Muscle of leg (tissue), 11 donors: ENCODE measurements around the gene PRDM16. TPM values are rescaled to one million over a fixed set of nuclear protein-coding genes. Genes with fewer than 3 reads are reported as not detected.

ENCODE experiments used
- DNase-seq: peaks from one replicate; pipeline ENCODE4 v3.0.0; 2013
- H3K27ac ChIP-seq: one replicate; pipeline ENCODE4 v1.5.1; 2013; ENCODE audit warnings: mild to moderate bottlenecking, low read length, control low read depth
- H3K27me3 ChIP-seq: one replicate; pipeline ENCODE4 v1.6.1; 2013; ENCODE audit warnings: low read length; ENCODE audit not compliant: control insufficient read depth, insufficient read depth
- H3K36me3 ChIP-seq: one replicate; pipeline ENCODE4 v1.6.1; 2013; ENCODE audit warnings: low read length; ENCODE audit not compliant: control insufficient read depth, insufficient read depth
- H3K4me1 ChIP-seq: one replicate; pipeline ENCODE4 v1.6.1; 2013; ENCODE audit warnings: low read length; ENCODE audit not compliant: control insufficient read depth, insufficient read depth
- H3K4me3 ChIP-seq: one replicate; pipeline ENCODE4 v1.5.1; 2013; ENCODE audit warnings: low read length, control low read depth
- H3K9me3 ChIP-seq: replicated peaks from 2 replicates; pipeline ENCODE4 v1.6.1; 2013; ENCODE audit warnings: low read depth, low read length; ENCODE audit not compliant: control insufficient read depth
- WGBS: methylation state at CpG from one replicate; pipeline ENCODE4 v1.1.5; 2013; ENCODE audit warnings: missing lambda C conversion rate; ENCODE audit not compliant: insufficient coverage; 5-methylcytosine and 5-hydroxymethylcytosine counted together
- polyA plus RNA-seq, 8 donors: library from polyadenylated mRNA; unstranded; fragments of 120-200 nt; gene quantifications; one replicate each; pipeline versions ENCODE4 v1.2.1 to v1.2.3, GENCODE V29; 2013; ENCODE audit warnings: inconsistent platforms in 1 of 8, low replicate concordance in 1 of 8; ENCODE audit not compliant: insufficient read length in 8 of 8, insufficient read depth in 1 of 8
- total RNA-seq: library from RNA; stranded (reverse); fragments of 120-200 nt; gene quantifications from one replicate; pipeline ENCODE4 v1.2.4, GENCODE V29; 2013

PRDM16 gene
- total and polyA plus RNA-seq, 9 donors = 0.43 to 1.9 (median 0.95) TPM

DNA sequence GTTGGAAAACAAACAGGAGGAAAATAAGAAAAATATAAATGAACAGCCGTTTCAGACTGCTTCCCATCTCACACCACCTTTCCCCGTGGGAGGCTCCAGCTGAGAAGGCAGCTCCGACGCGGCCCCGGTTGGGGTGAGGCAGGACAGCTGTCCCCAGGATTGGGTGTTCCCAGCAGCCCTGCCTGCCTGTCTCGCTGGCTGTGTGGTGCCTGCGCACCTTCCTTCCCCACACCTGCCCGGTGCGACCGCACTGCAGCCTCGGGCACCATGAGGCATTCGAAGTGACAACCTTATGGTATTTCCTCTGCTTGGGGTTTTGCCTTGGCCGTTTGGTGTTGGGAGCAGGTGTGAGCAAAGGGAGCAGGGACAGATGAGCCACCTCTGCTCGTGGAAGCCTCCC is 161.6 kb downstream of the PRDM16 start:
- Histone ChIP-seq H3K9me3 (no peaks in the 10 kb centered on the region), H3K27me3 (peaks cover 71% of the 10 kb centered on the region), H3K36me3 (no peaks in the 10 kb centered on the region), H3K27ac (no peak overlapping the region), H3K4me3 (no peak overlapping the region), H3K4me1 (peaks cover 17% of the 10 kb centered on the region)
- no peak for DNase-seq
- WGBS = 66% methylated on average over 7 of the region's 15 CpGs

DNA sequence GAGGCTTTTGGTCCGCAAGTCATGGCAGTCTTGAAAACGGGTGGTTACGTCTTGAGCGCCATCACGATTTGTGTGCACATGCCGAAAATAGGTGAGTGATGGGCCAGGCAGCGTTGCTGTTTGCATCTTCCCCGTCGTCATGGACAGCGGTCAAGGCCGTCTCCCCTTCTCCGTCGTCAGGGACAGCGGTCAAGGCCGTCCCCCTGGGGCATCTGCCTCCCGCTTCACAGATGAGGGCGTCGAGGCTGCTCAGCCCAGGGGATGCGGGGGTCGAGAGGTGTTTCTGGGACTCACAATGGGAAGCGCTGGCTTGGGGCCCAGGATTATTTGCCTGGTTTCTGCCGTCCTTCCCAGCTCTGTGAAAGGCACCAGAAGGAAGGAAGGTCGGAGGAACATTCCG is 162.2 kb downstream of the PRDM16 start:
- WGBS = 78% methylated on average over 20 of the region's 24 CpGs
- Histone ChIP-seq H3K4me3 (no peak overlapping the region), H3K9me3 (no peaks in the 10 kb centered on the region), H3K27ac (no peak overlapping the region), H3K36me3 (no peaks in the 10 kb centered on the region), H3K27me3 (peaks cover 64% of the 10 kb centered on the region), H3K4me1 (peaks cover 17% of the 10 kb centered on the region)
- no peak for DNase-seq

GRCh38 chr1:3231826-3232225 is 162.8 kb downstream of the PRDM16 start:
- H3K27me3 ChIP-seq = peaks cover 59% of the 10 kb centered on the region

DNA sequence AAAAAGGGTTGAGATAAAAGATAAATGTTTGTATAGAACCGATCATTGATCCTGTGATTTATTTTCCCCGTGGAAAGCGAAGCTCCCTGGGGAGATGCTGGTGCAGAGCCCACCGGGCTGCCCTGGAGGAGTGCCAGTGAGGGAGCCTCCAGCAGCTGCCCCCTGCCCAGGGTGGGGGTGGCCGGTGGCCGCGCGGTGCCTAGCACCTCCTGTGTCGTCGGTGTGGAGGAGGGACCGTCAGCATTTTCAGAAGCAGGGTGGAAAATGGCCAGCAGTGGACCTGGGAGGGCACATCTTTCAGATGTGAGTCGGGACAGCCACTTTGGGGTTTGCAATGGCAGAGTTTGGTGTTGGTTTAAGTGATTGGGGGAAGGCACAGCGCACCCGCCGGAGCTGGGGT is 164.0 kb downstream of the PRDM16 start:
- Histone ChIP-seq H3K27me3 (peaks cover 47% of the 10 kb centered on the region), H3K9me3 (no peaks in the 10 kb centered on the region), H3K27ac (no peak overlapping the region), H3K36me3 (no peaks in the 10 kb centered on the region), H3K4me1 (peaks cover 20% of the 10 kb centered on the region), H3K4me3 (no peak overlapping the region)
- no peak for DNase-seq
- 82% methylated on average over 8 of the region's 15 CpGs for WGBS

More at GRCh38 chr1:3231826-3232225, 162.8 kb downstream of the PRDM16 start:
- Histone ChIP-seq H3K36me3 (no peaks in the 10 kb centered on the region), H3K4me1 (peaks cover 17% of the 10 kb centered on the region), H3K4me3 (no peak overlapping the region), H3K9me3 (no peaks in the 10 kb centered on the region), H3K27ac (no peak overlapping the region)
- WGBS = 41% methylated on average over 6 of the region's 16 CpGs
- peak; percentile 46 for DNase-seq

- WGBS = 57% methylated on average over 1 of the region's 8 CpGs
Measured at GRCh38 chr1:3233551-3233950, 164.5 kb downstream of the PRDM16 start.

DNA sequence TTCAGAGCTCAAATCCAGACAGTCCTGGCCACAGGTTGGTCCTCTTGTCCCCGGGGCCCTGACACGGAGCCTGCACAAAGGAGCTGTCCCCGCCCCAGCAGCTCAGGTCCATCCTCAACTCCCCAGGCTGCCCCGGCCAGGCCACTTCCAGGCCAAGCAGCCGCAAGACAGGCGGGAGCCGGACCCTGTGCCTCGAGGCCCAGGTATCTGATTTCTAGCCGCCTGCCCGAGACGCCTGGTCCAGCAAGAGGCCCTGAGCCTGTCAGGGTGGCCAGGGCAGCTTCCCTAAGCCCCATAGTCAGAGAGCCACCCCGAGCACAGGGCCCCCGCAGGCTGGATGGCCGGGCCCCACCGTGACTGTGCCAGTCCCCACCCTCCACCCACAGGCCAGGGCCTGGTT is 165.3 kb downstream of the PRDM16 start:
- WGBS = 78% methylated on average over 11 of the region's 15 CpGs

More at GRCh38 chr1:3233551-3233950, 164.5 kb downstream of the PRDM16 start:
- no peaks in the 10 kb centered on the region for H3K9me3 ChIP-seq
- H3K27me3 ChIP-seq = peaks cover 42% of the 10 kb centered on the region
- H3K36me3 ChIP-seq = no peaks in the 10 kb centered on the region
- H3K4me3 ChIP-seq = no peak overlapping the region
- H3K27ac ChIP-seq = no peak overlapping the region
- peaks cover 22% of the 10 kb centered on the region for H3K4me1 ChIP-seq
- DNase-seq = no peak

GRCh38 chr1:3234956-3235355 is 166.0 kb downstream of the PRDM16 start:
- H3K9me3 ChIP-seq = no peaks in the 10 kb centered on the region
- peaks cover 22% of the 10 kb centered on the region for H3K4me1 ChIP-seq
- WGBS = 90% methylated on average over 11 of the region's 14 CpGs
- no peak overlapping the region for H3K27ac ChIP-seq
- no peaks in the 10 kb centered on the region for H3K36me3 ChIP-seq
- H3K4me3 ChIP-seq = no peak overlapping the region
- DNase-seq = no peak
- H3K27me3 ChIP-seq = peaks cover 28% of the 10 kb centered on the region

More for the DNA sequence above, 165.3 kb downstream of the PRDM16 start:
- Histone ChIP-seq H3K4me3 (no peak overlapping the region), H3K4me1 (peaks cover 22% of the 10 kb centered on the region), H3K36me3 (no peaks in the 10 kb centered on the region), H3K9me3 (no peaks in the 10 kb centered on the region), H3K27me3 (peaks cover 35% of the 10 kb centered on the region), H3K27ac (no peak overlapping the region)
- DNase-seq = no peak

GRCh38 chr1:3235496-3235895 is 166.5 kb downstream of the PRDM16 start:
- H3K27me3 ChIP-seq = peaks cover 30% of the 10 kb centered on the region
- DNase-seq = no peak
- no peak overlapping the region for H3K27ac ChIP-seq
- H3K36me3 ChIP-seq = no peaks in the 10 kb centered on the region
- H3K4me3 ChIP-seq = no peak overlapping the region
- H3K4me1 ChIP-seq = peaks cover 22% of the 10 kb centered on the region
- WGBS = 84% methylated on average over 10 of the region's 15 CpGs
- H3K9me3 ChIP-seq = no peaks in the 10 kb centered on the region

GRCh38 chr1:3236361-3236760 is 167.4 kb downstream of the PRDM16 start:
- no peak overlapping the region for H3K27ac ChIP-seq
- H3K9me3 ChIP-seq = no peaks in the 10 kb centered on the region
- peaks cover 26% of the 10 kb centered on the region for H3K4me1 ChIP-seq
- WGBS = 84% methylated on average over 7 of the region's 9 CpGs
- peaks cover 30% of the 10 kb centered on the region for H3K27me3 ChIP-seq
- no peak overlapping the region for H3K4me3 ChIP-seq
- no peaks in the 10 kb centered on the region for H3K36me3 ChIP-seq
- no peak for DNase-seq

GRCh38 chr1:3236955-3237354 is 168.0 kb downstream of the PRDM16 start:
- H3K27ac ChIP-seq = no peak overlapping the region
- H3K27me3 ChIP-seq = peaks cover 30% of the 10 kb centered on the region
- no peak for DNase-seq
- peaks cover 22% of the 10 kb centered on the region for H3K4me1 ChIP-seq
- H3K9me3 ChIP-seq = no peaks in the 10 kb centered on the region
- WGBS = 77% methylated on average over 6 of the region's 7 CpGs
- no peak overlapping the region for H3K4me3 ChIP-seq
- H3K36me3 ChIP-seq = no peaks in the 10 kb centered on the region

DNA sequence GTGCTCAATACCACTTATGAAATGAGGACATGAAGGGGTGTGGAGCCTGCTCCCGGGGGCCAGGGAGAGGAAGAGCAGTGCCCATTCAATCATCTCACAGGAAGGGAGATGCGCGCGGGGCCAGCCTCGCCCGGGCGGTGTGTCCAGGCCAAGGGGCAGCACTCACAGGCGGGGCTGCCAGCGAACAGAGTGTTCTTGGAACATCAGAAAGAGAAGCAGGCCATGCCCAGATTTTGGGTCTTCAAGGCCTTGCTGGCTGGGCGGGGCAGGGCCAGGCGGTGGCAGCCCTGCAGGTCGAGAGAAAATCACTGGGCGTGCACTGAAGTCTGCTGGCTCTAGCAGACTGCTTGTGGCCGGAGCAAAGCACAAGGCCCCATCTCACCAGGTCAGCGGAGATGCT is 168.6 kb downstream of the PRDM16 start:
- H3K36me3 ChIP-seq = no peaks in the 10 kb centered on the region
- no peaks in the 10 kb centered on the region for H3K9me3 ChIP-seq
- WGBS = 91% methylated on average over 14 of the region's 15 CpGs
- no peak overlapping the region for H3K4me3 ChIP-seq
- no peak for DNase-seq
- peaks cover 16% of the 10 kb centered on the region for H3K4me1 ChIP-seq
- peaks cover 31% of the 10 kb centered on the region for H3K27me3 ChIP-seq
- no peak overlapping the region for H3K27ac ChIP-seq
